SK-N-SH (cell line): ENCODE results near the gene DSCAM. TPM values are rescaled to one million over a fixed set of nuclear protein-coding genes. Genes with fewer than 3 reads are reported as not detected.

Source experiments
- CTCF ChIA-PET: fragments of 300-600, 350-600 bp; formaldehyde crosslinking; extraction: SDS; loops from one replicate; lab custom pipeline; 2021; lab: Yijun Ruan, JAX
- POLR2A ChIA-PET: fragments of 350-600 bp; sonication (Branson Sonifier 250); formaldehyde crosslinking; extraction: SDS; loops from one replicate; lab custom pipeline; 2020; ENCODE audit warnings: antibody characterized with exemption, inconsistent platforms; lab: Yijun Ruan, JAX
- DNase-seq: peaks from one replicate; pipeline ENCODE4 v3.0.0; 2012
- H2AFZ ChIP-seq: fragments of 200-600 bp; sonication (generic); 2 replicates; pipeline ENCODE4 v1.8.1; 2016; ENCODE audit warnings: antibody characterized with exemption, mild to moderate bottlenecking, low read depth
- H3F3A ChIP-seq: fragments of 200-600 bp; sonication (generic); replicated peaks from 2 replicates; pipeline ENCODE3; 2016; ENCODE audit warnings: antibody characterized with exemption, mild to moderate bottlenecking; ENCODE audit not compliant: insufficient read depth
- H3K27ac ChIP-seq, 2 experiments: fragments of 200-500 bp in 1 of 2; fragments of 200-600 bp in 1 of 2; sonication (Bioruptor generic) in 1 of 2; sonication (generic), shearing (Covaris generic) in 1 of 2; 2 replicates each; pipeline versions ENCODE4 v1.5.1 to v1.6.1; 2014 to 2016; ENCODE audit warnings: low read depth in 2 of 2, inconsistent platforms in 1 of 2, low read length in 1 of 2, mild to moderate bottlenecking in 1 of 2, mixed read lengths in 1 of 2
- H3K27me3 ChIP-seq: fragments of 200-600 bp; sonication (generic), shearing (Covaris generic); 2 replicates; pipeline ENCODE4 v1.6.1; 2016; ENCODE audit warnings: mixed run types; ENCODE audit not compliant: insufficient read depth
- H3K36me3 ChIP-seq, 2 experiments: fragments of 200-500 bp in 1 of 2; fragments of 200-600 bp in 1 of 2; sonication (Bioruptor generic) in 1 of 2; sonication (generic) in 1 of 2; replicated peaks in 1 of 2; 2 replicates each; pipeline versions ENCODE3 to v1.5.1; 2014 to 2016; ENCODE audit warnings: low read length in 1 of 2, mild to moderate bottlenecking in 1 of 2; ENCODE audit not compliant: insufficient read depth in 2 of 2, control insufficient read depth in 1 of 2
- H3K4me1 ChIP-seq, 2 experiments: fragments of 200-500 bp in 1 of 2; fragments of 200-600 bp in 1 of 2; sonication (Bioruptor generic) in 1 of 2; sonication (generic), shearing (Covaris generic) in 1 of 2; 2 replicates each; pipeline versions ENCODE4 v1.5.1 to v1.6.1; 2014 to 2016; ENCODE audit warnings: low read depth in 1 of 2, low read length in 1 of 2, mixed run types in 1 of 2; ENCODE audit not compliant: insufficient read depth in 2 of 2, control insufficient read depth in 1 of 2
- H3K4me2 ChIP-seq: fragments of 200-600 bp; sonication (generic), shearing (Covaris generic); 2 replicates; pipeline ENCODE4 v1.6.1; 2017; ENCODE audit warnings: mixed run types
- H3K4me3 ChIP-seq, 2 experiments: fragments of 200-500 bp in 1 of 2; fragments of 200-600 bp in 1 of 2; sonication (Bioruptor generic) in 1 of 2; sonication (generic), shearing (Covaris generic) in 1 of 2; 2 replicates each; pipeline versions ENCODE4 v1.5.1 to v1.8.1; 2014 to 2016; ENCODE audit warnings: low read depth in 2 of 2, inconsistent platforms in 1 of 2, low read length in 1 of 2, mild to moderate bottlenecking in 1 of 2, mixed read lengths in 1 of 2, moderate library complexity in 1 of 2
- H3K79me2 ChIP-seq: fragments of 200-600 bp; sonication (generic); 2 replicates; pipeline ENCODE4 v1.8.1; 2017; ENCODE audit warnings: mild to moderate bottlenecking; ENCODE audit not compliant: insufficient read depth
- H3K9ac ChIP-seq: fragments of 200-600 bp; sonication (generic); 2 replicates; pipeline ENCODE4 v1.6.1; 2017; ENCODE audit warnings: mixed run types
- H3K9me2 ChIP-seq: fragments of 200-600 bp; sonication (generic); 2 replicates; pipeline ENCODE4 v1.6.1; 2017; ENCODE audit warnings: mixed run types
- H3K9me3 ChIP-seq: fragments of 200-600 bp; sonication (generic); 2 replicates; pipeline ENCODE4 v1.6.1; 2017; ENCODE audit warnings: mixed run types, mild to moderate bottlenecking, moderate library complexity
- H4K20me1 ChIP-seq: fragments of 200-600 bp; sonication (generic); 2 replicates; pipeline ENCODE4 v1.6.1; 2017; ENCODE audit warnings: mild to moderate bottlenecking, mixed run types; ENCODE audit not compliant: insufficient read depth
- ELF1 ChIP-seq: IDR thresholded peaks from 2 replicates; pipeline ENCODE4 v1.4.0; 2012
- JUND ChIP-seq: IDR thresholded peaks from 2 replicates; pipeline ENCODE4 v1.4.0; 2012
- MAX ChIP-seq: IDR thresholded peaks from 2 replicates; pipeline ENCODE4 v1.4.0; 2012; ENCODE audit warnings: low read depth
- MEF2A ChIP-seq: IDR thresholded peaks from 2 replicates; pipeline ENCODE4 v1.4.0; 2012; ENCODE audit warnings: low read depth, borderline replicate concordance
- NRF1 ChIP-seq: IDR thresholded peaks from 2 replicates; pipeline ENCODE4 v1.6.1; 2012; ENCODE audit warnings: low read depth, mild to moderate bottlenecking, low read length
- REST ChIP-seq: IDR thresholded peaks from 2 replicates; pipeline ENCODE4 v1.6.1; 2012; ENCODE audit warnings: mild to moderate bottlenecking, low read depth, low read length, moderate library complexity
- SIN3A ChIP-seq: IDR thresholded peaks from 2 replicates; pipeline ENCODE4 v1.6.1; 2012; ENCODE audit warnings: low read depth, mild to moderate bottlenecking, low read length, moderate library complexity, borderline replicate concordance
- WGBS: methylation state at CpG from one replicate; pipeline ENCODE4 v1.1.6; 2017; ENCODE audit warnings: low lambda C conversion rate; 5-methylcytosine and 5-hydroxymethylcytosine counted together
- polyA plus RNA-seq, 3 experiments: library from polyadenylated mRNA; depleted of rRNA; stranded (reverse); fragments of >200 nt; gene quantifications; 2 replicates each; pipeline ENCODE4 v1.2.3, GENCODE V29; 2012

DSCAM gene
- polyA plus RNA-seq, 1 of the 3 experiments (the other 2 are of a cell fraction), result not detected

- TF ChIP-seq ELF1, result no peak
- TF ChIP-seq JUND, result no peak
- no peak for TF ChIP-seq NRF1
- no peak for TF ChIP-seq MEF2A
- H3K4me1 ChIP-seq, result no peaks in the 10 kb centered on the region
- no peak overlapping the region for H2AFZ ChIP-seq
- CTCF ChIA-PET, result interaction anchor here (1.5 to 1.8 kb wide), 2 partner anchors 18 to 261 kb away, joined by 4 to 8 read pairs; no protein-coding TSS in a partner anchor
- H3K27me3 ChIP-seq, result no peaks in the 10 kb centered on the region
- H3K27ac ChIP-seq, result no peak overlapping the region
- no peaks in the 10 kb centered on the region; the same call in 1 of the 2 replicates for H3K9me3 ChIP-seq
- no peaks in the 10 kb centered on the region for H3K36me3 ChIP-seq
- 15% methylated on average over 3 of the region's 3 CpGs for WGBS
- no peak overlapping the region for H3K4me3 ChIP-seq
- H3K4me2 ChIP-seq, result no peak overlapping the region
- H4K20me1 ChIP-seq, result no peaks in the 10 kb centered on the region
- no peaks in the 10 kb centered on the region for H3F3A ChIP-seq
- no peak for DNase-seq
- no peak overlapping the region for H3K9ac ChIP-seq
- H3K79me2 ChIP-seq, result no peaks in the 10 kb centered on the region
- POLR2A ChIA-PET, result no interaction called here
- H3K9me2 ChIP-seq, result no peaks in the 10 kb centered on the region
These were observed 442.6 kb downstream of the DSCAM start for GRCh38 chr21:40404396-40404800.

GRCh38 chr21:40402884-40403582 lies 443.9 kb downstream of the DSCAM start:
- H2AFZ ChIP-seq, result no peak overlapping the region
- no peak for DNase-seq
- H3K27me3 ChIP-seq, result no peaks in the 10 kb centered on the region
- 17% methylated on average over 2 of the region's 2 CpGs for WGBS
- no peak overlapping the region for H3K4me2 ChIP-seq
- no peaks in the 10 kb centered on the region for H3K4me1 ChIP-seq
- H3K9me3 ChIP-seq, result no peaks in the 10 kb centered on the region; the same call in 1 of the 2 replicates
- no peak overlapping the region for H3K27ac ChIP-seq
- H3K9ac ChIP-seq, result no peak overlapping the region
- H3F3A ChIP-seq, result no peaks in the 10 kb centered on the region
- ChIA-PET CTCF (interaction anchor here (0.7 to 3.2 kb wide), 3 partner anchors 12 to 259 kb away, joined by 3 to 10 read pairs (median 3); no protein-coding TSS in a partner anchor), POLR2A (no interaction called here)
- H3K9me2 ChIP-seq, result no peaks in the 10 kb centered on the region
- no peak overlapping the region for H3K4me3 ChIP-seq
- no peaks in the 10 kb centered on the region for H4K20me1 ChIP-seq
- TF ChIP-seq REST (no peak), SIN3A (no peak), MAX (no peak)
- no peaks in the 10 kb centered on the region for H3K36me3 ChIP-seq
- no peaks in the 10 kb centered on the region for H3K79me2 ChIP-seq
